ENCODE measurements around the gene WDR27.

- TF ChIP-seq CTCF (IDR thresholded peaks at IDR 0.05) = no peak
- TF ChIP-seq POLR2A (IDR thresholded peaks at IDR 0.05) = no peak
- no peak for TF ChIP-seq POLR2AphosphoS5 (IDR thresholded peaks at IDR 0.05)
Observed at GRCh38 chr6:169542491-169542890, 159.3 kb downstream of the WDR27 start.

Data from breast epithelium (tissue), 3 donors.